Measurements from ENCODE around the gene RPS5. TPM values are rescaled to one million over a fixed set of nuclear protein-coding genes. Genes with fewer than 3 reads are reported as not detected.
"Not testable (repeated sequence)": the region's sequence is repeated elsewhere in the genome, so short reads cannot be mapped to it uniquely, and the experiment has no call there.

RPS5 gene
- 311 TPM for total RNA-seq

DNA sequence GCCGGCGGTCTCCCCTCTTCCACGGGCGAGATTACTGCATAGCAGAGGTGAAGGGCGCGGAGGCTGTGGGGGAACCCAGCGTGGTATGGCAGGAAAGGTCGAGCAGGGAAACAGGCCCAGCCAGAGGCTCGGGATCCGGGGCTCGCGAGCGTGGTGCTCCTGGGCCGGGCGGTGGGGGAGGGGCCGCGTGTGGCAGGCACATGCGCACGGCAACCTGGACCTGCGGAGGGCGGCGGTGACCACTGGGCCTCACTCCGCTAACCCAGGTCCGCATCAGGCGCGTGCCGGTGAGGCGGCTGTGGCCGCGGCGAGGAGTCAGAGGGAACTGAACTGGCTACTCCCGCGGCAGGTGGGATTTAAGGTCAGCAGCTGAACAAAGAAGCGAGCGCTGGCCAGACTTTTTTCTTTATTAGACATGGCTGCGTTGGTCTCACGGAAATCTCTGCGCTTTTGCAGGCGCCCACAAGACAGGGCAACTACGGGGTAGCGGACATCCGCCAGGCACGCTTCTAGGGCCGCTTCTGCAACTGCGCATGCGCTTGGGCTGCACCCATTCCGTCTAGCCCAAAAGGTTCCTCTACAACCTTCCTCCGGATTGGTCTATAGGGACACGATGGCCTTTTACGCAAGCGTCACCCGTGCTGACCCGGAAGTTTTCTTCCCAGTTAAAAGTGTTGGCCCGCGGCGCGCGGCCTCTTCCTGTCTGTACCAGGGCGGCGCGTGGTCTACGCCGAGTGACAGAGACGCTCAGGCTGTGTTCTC lies at the start of gene RPS5:
RPS5 (plus strand) TSS at position 694 of the 762 bp plus-strand sequence. CDS start 869 bp downstream, outside the sequence.
- peak; percentile 90 for ATAC-seq
- DNase-seq (ENCODE audit: low spot score) = peak; percentile 96

GRCh38 chr19:58338336-58338735 lies 48.7 kb upstream of the RPS5 start:
- DNase-seq (ENCODE audit: low spot score) = no peak
- ATAC-seq = no peak

GRCh38 chr19:58338825-58339558 lies 48.1 kb upstream of the RPS5 start:
- no peak for ATAC-seq
- no peak for DNase-seq (ENCODE audit: low spot score)

- DNase-seq (ENCODE audit: low spot score) (no peak), ATAC-seq (no peak)
Observed at GRCh38 chr19:58345558-58345957, 41.5 kb upstream of the RPS5 start.

GRCh38 chr19:58346961-58347929 lies 39.8 kb upstream of the RPS5 start:
- DNase-seq (ENCODE audit: low spot score) = no peak
- ATAC-seq = peak; percentile 8

DNA sequence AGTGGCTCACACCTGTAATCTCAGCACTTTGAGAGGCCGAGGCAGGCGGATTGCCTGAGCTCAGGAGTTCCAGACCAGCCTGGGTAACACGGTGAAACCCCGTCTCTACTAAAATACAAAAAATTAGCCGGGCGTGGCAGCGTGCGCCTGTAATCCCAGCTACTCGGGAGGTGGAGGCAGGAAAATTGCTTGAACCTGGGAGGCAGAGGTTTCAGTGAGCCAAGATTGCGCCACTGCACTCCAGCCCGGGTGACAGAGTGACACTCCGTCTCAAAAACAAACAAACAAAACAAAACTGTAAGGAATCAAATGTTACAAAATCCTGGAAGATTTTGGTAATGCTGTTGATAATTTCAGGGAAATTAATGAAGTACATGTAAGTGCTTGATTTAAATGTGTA lies 39.0 kb upstream of the RPS5 start:
- DNase-seq (ENCODE audit: low spot score); ATAC-seq: not testable (repeated sequence)

GRCh38 chr19:58349590-58349989 lies 37.5 kb upstream of the RPS5 start:
- peak; percentile 34 for ATAC-seq
- no peak for DNase-seq (ENCODE audit: low spot score)

- DNase-seq (ENCODE audit: low spot score) (peak; percentile 70), ATAC-seq (peak; percentile 59)
Observed at GRCh38 chr19:58350001-58350861, 36.8 kb upstream of the RPS5 start.

DNA sequence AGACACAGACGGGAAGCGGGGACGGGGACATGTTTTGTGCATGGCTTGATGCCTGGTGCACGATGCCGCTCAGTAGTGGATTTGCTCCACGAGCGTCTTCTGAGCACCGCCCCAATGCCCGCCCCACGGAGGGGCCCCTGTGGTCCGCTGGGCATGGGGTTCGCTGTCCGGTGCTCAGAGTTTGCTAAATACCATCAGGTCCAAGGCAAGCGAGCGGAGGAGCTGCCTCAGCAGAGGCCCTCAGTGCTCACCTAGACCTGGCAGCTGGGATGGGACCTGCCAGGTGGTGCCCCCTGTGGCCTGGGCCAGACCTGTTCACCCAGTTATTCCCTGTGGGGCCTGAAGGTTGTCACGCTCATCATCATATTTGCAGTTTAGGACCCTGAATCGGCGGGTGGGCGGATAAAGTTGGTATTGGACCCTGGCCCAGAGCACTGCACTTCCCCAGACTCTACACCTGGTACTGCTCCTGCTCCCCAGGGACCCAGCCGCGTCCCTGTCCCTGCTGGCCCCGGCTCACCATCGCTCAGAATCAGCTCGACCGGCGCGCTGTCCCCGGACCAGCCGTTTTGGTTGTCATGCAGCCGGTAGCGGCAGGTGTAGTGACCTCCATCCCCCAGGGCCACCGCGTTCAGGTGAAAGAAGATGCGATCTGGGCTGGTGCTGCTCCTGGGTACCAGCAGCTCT lies 36.1 kb upstream of the RPS5 start:
- DNase-seq (ENCODE audit: low spot score) (no peak), ATAC-seq (peak; percentile 15)

DNA sequence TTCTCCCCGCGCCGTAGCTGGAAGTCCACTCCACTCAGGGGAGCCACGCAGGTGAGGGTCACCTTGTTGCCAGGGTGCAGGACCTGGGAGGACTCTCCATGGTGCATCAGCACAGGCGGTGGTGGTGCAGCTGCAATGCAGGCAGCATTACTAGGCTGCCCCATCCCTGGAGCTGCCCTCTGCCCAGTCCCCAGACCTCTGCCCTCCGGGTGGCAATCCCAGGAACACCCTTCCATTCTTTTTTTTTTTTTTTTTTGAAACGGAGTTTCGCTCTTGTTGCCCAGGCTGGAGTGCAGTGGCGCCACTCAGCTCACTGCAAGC lies 35.6 kb upstream of the RPS5 start:
- peak; percentile 40 for ATAC-seq

DNA sequence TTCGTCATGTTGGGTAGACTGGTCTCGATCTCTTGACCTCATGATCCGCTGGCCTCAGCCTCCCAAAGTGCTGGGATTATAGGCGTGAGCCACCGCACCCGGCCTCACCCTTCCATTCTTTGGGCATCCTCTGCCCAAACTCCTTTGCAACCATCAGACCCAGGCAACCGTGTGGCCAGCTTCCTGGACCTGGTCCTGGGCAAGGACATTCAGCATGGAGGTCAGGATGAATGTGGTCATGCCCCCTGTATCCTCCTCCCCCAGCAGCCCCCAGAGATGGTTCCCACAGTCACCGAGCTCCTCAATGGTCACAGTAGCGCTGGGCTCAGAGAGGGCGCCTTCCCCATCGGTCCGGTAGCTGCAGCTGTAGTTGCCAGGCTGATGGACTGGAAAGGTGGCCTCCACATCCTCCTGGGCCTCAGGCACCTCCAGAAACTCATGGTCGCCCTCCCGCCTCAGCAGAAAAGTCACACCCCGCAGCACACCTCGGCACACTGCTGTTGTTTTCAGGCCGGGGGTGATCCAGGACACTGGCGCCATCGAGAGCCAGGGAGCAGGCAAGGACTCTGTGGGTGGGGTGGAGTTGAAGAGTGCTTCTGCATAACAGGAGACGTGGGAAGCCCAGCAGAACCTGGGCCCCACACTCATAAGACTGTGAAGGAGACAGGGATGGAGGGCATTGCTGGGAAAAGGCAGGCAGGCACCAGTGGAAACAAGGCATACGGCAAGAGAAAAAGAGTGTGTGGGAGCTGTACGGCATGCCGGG lies 34.9 kb upstream of the RPS5 start:
- ATAC-seq (peak; percentile 7), DNase-seq (ENCODE audit: low spot score) (no peak)

More for the DNA sequence above, 35.6 kb upstream of the RPS5 start:
- no peak for DNase-seq (ENCODE audit: low spot score)

- peak; percentile 70 for ATAC-seq
- peak; percentile 90 for DNase-seq (ENCODE audit: low spot score)
Observed at GRCh38 chr19:58352760-58353671, 34.1 kb upstream of the RPS5 start, which contains the start of gene A1BG. TSS of gene A1BG (minus strand) at chr19:58353492. CDS start at chr19:58353437, 55 bp downstream.

DNA sequence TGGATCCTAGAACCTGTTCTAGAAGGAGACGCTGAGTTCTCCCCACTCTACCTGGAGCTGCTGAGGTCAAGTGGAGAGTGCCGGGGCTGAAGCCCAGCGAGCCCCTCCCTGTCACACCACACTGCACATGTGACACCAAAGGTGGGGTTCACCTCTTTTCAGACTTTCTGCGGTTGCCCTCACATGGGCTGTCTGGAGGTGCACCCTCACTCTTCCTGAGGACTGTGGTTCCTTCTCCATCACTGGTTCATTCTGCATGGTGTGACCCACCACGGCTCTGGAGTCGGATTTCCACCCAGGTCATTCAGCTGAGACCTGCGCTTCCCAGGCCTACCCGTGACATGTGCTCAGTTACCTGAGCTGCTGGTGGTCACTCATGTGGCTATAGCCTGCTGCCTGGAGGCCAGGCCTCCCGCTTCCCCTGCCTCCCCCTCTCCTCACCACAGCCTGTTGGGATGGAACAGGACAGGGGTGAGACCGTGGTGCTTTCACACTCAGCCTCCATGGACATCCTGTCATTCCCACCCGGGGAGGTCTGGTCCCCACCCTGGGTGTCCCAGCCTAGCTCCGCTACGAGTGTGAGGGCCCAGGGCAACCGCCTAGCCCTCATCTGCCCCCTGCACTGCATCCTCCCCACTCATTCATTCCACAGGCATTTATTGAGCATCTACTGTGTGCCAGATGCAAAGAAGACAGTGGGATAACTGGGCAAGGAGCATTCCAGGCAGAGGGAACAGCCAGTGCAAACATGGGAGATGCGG lies 33.2 kb upstream of the RPS5 start:
- ATAC-seq (peak; percentile 4), DNase-seq (ENCODE audit: low spot score) (no peak)

DNA sequence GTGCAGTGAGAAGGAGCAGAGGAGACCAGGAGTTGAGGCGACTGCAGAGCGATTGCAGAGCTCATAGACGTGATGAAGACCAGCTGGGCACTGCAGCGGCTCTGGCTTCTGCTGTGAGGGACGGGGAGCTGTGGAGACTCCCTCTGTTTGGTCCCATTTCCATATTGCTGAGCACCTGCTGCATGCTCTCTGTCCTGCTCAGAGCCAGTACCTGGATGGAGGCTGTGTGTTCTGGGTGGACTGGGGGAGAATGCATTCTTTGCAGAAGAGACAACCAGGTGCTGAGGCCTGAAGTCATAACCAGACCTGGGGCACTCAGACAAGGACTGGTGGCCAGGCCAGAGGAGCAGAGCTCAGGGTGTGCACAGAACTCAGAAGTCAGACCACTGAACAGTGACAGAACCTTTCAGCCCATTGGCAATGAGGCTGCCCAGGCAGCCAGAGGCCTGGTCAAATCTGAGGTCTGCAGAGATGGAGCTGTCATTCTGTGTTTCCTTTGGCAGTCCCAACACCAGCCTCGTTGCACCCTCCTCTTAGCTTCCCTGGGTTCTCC lies 32.5 kb upstream of the RPS5 start:
- no peak for DNase-seq (ENCODE audit: low spot score)
- no peak for ATAC-seq

- no peak for DNase-seq (ENCODE audit: low spot score)
- ATAC-seq = no peak
Observed at GRCh38 chr19:58355215-58355796, 31.8 kb upstream of the RPS5 start.
